Measurements from ENCODE around the gene SPINT4.
"Not testable (repeated sequence)": the region's sequence is repeated elsewhere in the genome, so short reads cannot be mapped to it uniquely, and the experiment has no call there.

The SPINT4 gene

GRCh38 chr20:45722047-45722446, at the start of gene SPINT4:
TSS of gene SPINT4 (plus strand) at chr20:45722347. CDS start at chr20:45722368, 21 bp downstream.
- H3K27ac ChIP-seq (ENCODE audit: low read depth, low read length) = no peak within 1 kb of the TSS
- no peaks in the 10 kb centered on the region for H3K4me1 ChIP-seq (ENCODE audit: control insufficient read depth, insufficient read depth, low read length)
- no peaks in the 10 kb centered on the region for H3K27me3 ChIP-seq (ENCODE audit: control insufficient read depth, insufficient read depth, low read length)
- H3K36me3 ChIP-seq (ENCODE audit: control insufficient read depth, insufficient read depth, low read length) = no peaks in the 10 kb centered on the region
- H3K4me3 ChIP-seq (ENCODE audit: low read depth, low read length) = no peak within 1 kb of the TSS
- H3K9ac ChIP-seq (ENCODE audit: low read depth, low read length) = no peak within 1 kb of the TSS
- peaks cover 3% of the 10 kb centered on the region; the same call in 1 of the 2 replicates for H3K9me3 ChIP-seq (ENCODE audit: control insufficient read depth, insufficient read depth, low read length)

- Histone ChIP-seq H3K4me3 (ENCODE audit: low read depth, low read length) (no peak overlapping the region), H3K9ac (ENCODE audit: low read depth, low read length) (no peak overlapping the region), H3K9me3 (ENCODE audit: control insufficient read depth, insufficient read depth, low read length) (no peaks in the 10 kb centered on the region), H3K4me1 (ENCODE audit: control insufficient read depth, insufficient read depth, low read length) (no peaks in the 10 kb centered on the region), H3K27me3 (ENCODE audit: control insufficient read depth, insufficient read depth, low read length) (no peaks in the 10 kb centered on the region), H3K36me3 (ENCODE audit: control insufficient read depth, insufficient read depth, low read length) (no peaks in the 10 kb centered on the region), H3K27ac (ENCODE audit: low read depth, low read length) (no peak overlapping the region)
Measured at GRCh38 chr20:45672765-45673164, 49.4 kb upstream of the SPINT4 start.

- H3K9me3 ChIP-seq (ENCODE audit: control insufficient read depth, insufficient read depth, low read length) = peaks cover 10% of the 10 kb centered on the region; the same call in 1 of the 2 replicates
- H3K4me1 ChIP-seq (ENCODE audit: control insufficient read depth, insufficient read depth, low read length) = no peaks in the 10 kb centered on the region
- no peak overlapping the region for H3K9ac ChIP-seq (ENCODE audit: low read depth, low read length)
- H3K4me3 ChIP-seq (ENCODE audit: low read depth, low read length) = no peak overlapping the region
- no peaks in the 10 kb centered on the region for H3K36me3 ChIP-seq (ENCODE audit: control insufficient read depth, insufficient read depth, low read length)
- H3K27ac ChIP-seq (ENCODE audit: low read depth, low read length) = no peak overlapping the region
- no peaks in the 10 kb centered on the region for H3K27me3 ChIP-seq (ENCODE audit: control insufficient read depth, insufficient read depth, low read length)
Measured at GRCh38 chr20:45679650-45680049, 42.5 kb upstream of the SPINT4 start.

GRCh38 chr20:45685896-45686295, 36.3 kb upstream of the SPINT4 start:
- H3K4me1 ChIP-seq (ENCODE audit: control insufficient read depth, insufficient read depth, low read length) = no peaks in the 10 kb centered on the region
- H3K4me3 ChIP-seq (ENCODE audit: low read depth, low read length) = no peak overlapping the region
- no peak overlapping the region for H3K9ac ChIP-seq (ENCODE audit: low read depth, low read length)
- no peaks in the 10 kb centered on the region for H3K36me3 ChIP-seq (ENCODE audit: control insufficient read depth, insufficient read depth, low read length)
- H3K27ac ChIP-seq (ENCODE audit: low read depth, low read length) = no peak overlapping the region
- H3K27me3 ChIP-seq (ENCODE audit: control insufficient read depth, insufficient read depth, low read length) = no peaks in the 10 kb centered on the region
- no peaks in the 10 kb centered on the region for H3K9me3 ChIP-seq (ENCODE audit: control insufficient read depth, insufficient read depth, low read length)

- H3K27ac ChIP-seq (ENCODE audit: low read depth, low read length); H3K4me3 ChIP-seq (ENCODE audit: low read depth, low read length); H3K27me3 ChIP-seq (ENCODE audit: control insufficient read depth, insufficient read depth, low read length); H3K4me1 ChIP-seq (ENCODE audit: control insufficient read depth, insufficient read depth, low read length); H3K36me3 ChIP-seq (ENCODE audit: control insufficient read depth, insufficient read depth, low read length); H3K9ac ChIP-seq (ENCODE audit: low read depth, low read length): not testable (repeated sequence)
- H3K9me3 ChIP-seq (ENCODE audit: control insufficient read depth, insufficient read depth, low read length) = peaks cover 13% of the 10 kb centered on the region
Measured at GRCh38 chr20:45693346-45693745, 28.8 kb upstream of the SPINT4 start.

- Histone ChIP-seq H3K27ac (ENCODE audit: low read depth, low read length) (no peak overlapping the region), H3K9ac (ENCODE audit: low read depth, low read length) (no peak overlapping the region), H3K9me3 (ENCODE audit: control insufficient read depth, insufficient read depth, low read length) (peaks cover 13% of the 10 kb centered on the region), H3K4me3 (ENCODE audit: low read depth, low read length) (no peak overlapping the region), H3K4me1 (ENCODE audit: control insufficient read depth, insufficient read depth, low read length) (no peaks in the 10 kb centered on the region), H3K27me3 (ENCODE audit: control insufficient read depth, insufficient read depth, low read length) (no peaks in the 10 kb centered on the region), H3K36me3 (ENCODE audit: control insufficient read depth, insufficient read depth, low read length) (no peaks in the 10 kb centered on the region)
Measured at GRCh38 chr20:45695496-45695895, 26.7 kb upstream of the SPINT4 start.

- Histone ChIP-seq H3K9ac (ENCODE audit: low read depth, low read length) (no peak overlapping the region), H3K9me3 (ENCODE audit: control insufficient read depth, insufficient read depth, low read length) (no peaks in the 10 kb centered on the region), H3K27ac (ENCODE audit: low read depth, low read length) (no peak overlapping the region)
Measured at GRCh38 chr20:45701104-45701503, 21.0 kb upstream of the SPINT4 start.

GRCh38 chr20:45701873-45702272, 20.3 kb upstream of the SPINT4 start, which contains the start of gene WFDC13:
TSS of gene WFDC13 (plus strand) at chr20:45702038. CDS start at chr20:45702124, 86 bp downstream.
- Histone ChIP-seq H3K9me3 (ENCODE audit: control insufficient read depth, insufficient read depth, low read length) (no peaks in the 10 kb centered on the region), H3K36me3 (ENCODE audit: control insufficient read depth, insufficient read depth, low read length) (no peaks in the 10 kb centered on the region), H3K4me1 (ENCODE audit: control insufficient read depth, insufficient read depth, low read length) (no peaks in the 10 kb centered on the region), H3K27ac (ENCODE audit: low read depth, low read length) (no peak within 1 kb of the TSS), H3K9ac (ENCODE audit: low read depth, low read length) (no peak within 1 kb of the TSS), H3K27me3 (ENCODE audit: control insufficient read depth, insufficient read depth, low read length) (no peaks in the 10 kb centered on the region), H3K4me3 (ENCODE audit: low read depth, low read length) (no peak within 1 kb of the TSS)

More at GRCh38 chr20:45701104-45701503, 21.0 kb upstream of the SPINT4 start:
- Histone ChIP-seq H3K4me3 (ENCODE audit: low read depth, low read length) (no peak overlapping the region), H3K27me3 (ENCODE audit: control insufficient read depth, insufficient read depth, low read length) (no peaks in the 10 kb centered on the region), H3K4me1 (ENCODE audit: control insufficient read depth, insufficient read depth, low read length) (no peaks in the 10 kb centered on the region), H3K36me3 (ENCODE audit: control insufficient read depth, insufficient read depth, low read length) (no peaks in the 10 kb centered on the region)

GRCh38 chr20:45704969-45705637, 17.0 kb upstream of the SPINT4 start, which contains the start of gene WFDC10B:
TSS of gene WFDC10B (minus strand) at chr20:45705019. CDS start at chr20:45685992, 19,027 bp downstream.
- no peak within 1 kb of the TSS for H3K27ac ChIP-seq (ENCODE audit: low read depth, low read length)
- no peak within 1 kb of the TSS for H3K9ac ChIP-seq (ENCODE audit: low read depth, low read length)

GRCh38 chr20:45716141-45716688, 5.9 kb upstream of the SPINT4 start:
- not testable (repeated sequence) for H3K27ac ChIP-seq (ENCODE audit: low read depth, low read length); H3K27me3 ChIP-seq (ENCODE audit: control insufficient read depth, insufficient read depth, low read length); H3K4me3 ChIP-seq (ENCODE audit: low read depth, low read length); H3K9ac ChIP-seq (ENCODE audit: low read depth, low read length); H3K36me3 ChIP-seq (ENCODE audit: control insufficient read depth, insufficient read depth, low read length); H3K4me1 ChIP-seq (ENCODE audit: control insufficient read depth, insufficient read depth, low read length); H3K9me3 ChIP-seq (ENCODE audit: control insufficient read depth, insufficient read depth, low read length)

More at GRCh38 chr20:45704969-45705637, 17.0 kb upstream of the SPINT4 start, which contains the start of gene WFDC10B:
- Histone ChIP-seq H3K4me1 (ENCODE audit: control insufficient read depth, insufficient read depth, low read length) (no peaks in the 10 kb centered on the region), H3K27me3 (ENCODE audit: control insufficient read depth, insufficient read depth, low read length) (no peaks in the 10 kb centered on the region), H3K4me3 (ENCODE audit: low read depth, low read length) (no peak within 1 kb of the TSS), H3K36me3 (ENCODE audit: control insufficient read depth, insufficient read depth, low read length) (no peaks in the 10 kb centered on the region), H3K9me3 (ENCODE audit: control insufficient read depth, insufficient read depth, low read length) (no peaks in the 10 kb centered on the region)

- H3K27ac ChIP-seq (ENCODE audit: low read depth, low read length) = no peak overlapping the region
- H3K9ac ChIP-seq (ENCODE audit: low read depth, low read length) = no peak overlapping the region
- H3K9me3 ChIP-seq (ENCODE audit: control insufficient read depth, insufficient read depth, low read length) = no peaks in the 10 kb centered on the region
- H3K4me3 ChIP-seq (ENCODE audit: low read depth, low read length) = no peak overlapping the region
- H3K27me3 ChIP-seq (ENCODE audit: control insufficient read depth, insufficient read depth, low read length) = no peaks in the 10 kb centered on the region
- peaks cover 5% of the 10 kb centered on the region; the same call in 1 of the 2 replicates for H3K4me1 ChIP-seq (ENCODE audit: control insufficient read depth, insufficient read depth, low read length)
- no peaks in the 10 kb centered on the region for H3K36me3 ChIP-seq (ENCODE audit: control insufficient read depth, insufficient read depth, low read length)
Measured at GRCh38 chr20:45725134-45725533, 3.0 kb downstream of the SPINT4 start.
